Skeletal muscle satellite cell (primary cell): Measurements from ENCODE around the gene LRP1B.

Source experiments
- H3K27me3 ChIP-seq: 2 replicates; pipeline ENCODE4 v1.7.0; 2013; ENCODE audit warnings: low read length; ENCODE audit not compliant: control insufficient read depth, insufficient read depth
- H3K36me3 ChIP-seq: 2 replicates; pipeline ENCODE4 v1.7.0; 2013; ENCODE audit warnings: mild to moderate bottlenecking, control low read depth, low read length; ENCODE audit not compliant: insufficient read depth
- H3K4me1 ChIP-seq: 2 replicates; pipeline ENCODE4 v1.7.0; 2013; ENCODE audit warnings: low read length; ENCODE audit not compliant: control insufficient read depth, insufficient read depth
- H3K4me2 ChIP-seq: 2 replicates; pipeline ENCODE4 v1.7.0; 2013; ENCODE audit warnings: mild to moderate bottlenecking, low read length
- H3K4me3 ChIP-seq: 2 replicates; pipeline ENCODE4 v1.7.0; 2013; ENCODE audit warnings: low read length
- H3K9ac ChIP-seq: 2 replicates; pipeline ENCODE4 v1.7.0; 2013; ENCODE audit warnings: mild to moderate bottlenecking, low read depth, low read length, moderate library complexity
- H3K9me3 ChIP-seq: replicated peaks from 2 replicates; pipeline ENCODE4 v1.7.0; 2013; ENCODE audit warnings: mild to moderate bottlenecking, control low read depth, low read length

LRP1B gene

GRCh38 chr2:141728886-141729285 lies 401.9 kb downstream of the LRP1B start:
- Histone ChIP-seq H3K36me3 (no peaks in the 10 kb centered on the region), H3K27me3 (no peaks in the 10 kb centered on the region), H3K4me3 (no peak overlapping the region), H3K9ac (no peak overlapping the region), H3K4me1 (no peaks in the 10 kb centered on the region), H3K9me3 (no peaks in the 10 kb centered on the region), H3K4me2 (no peak overlapping the region)

GRCh38 chr2:141728142-141728541 lies 402.7 kb downstream of the LRP1B start:
- Histone ChIP-seq H3K4me1 (no peaks in the 10 kb centered on the region), H3K9ac (no peak overlapping the region), H3K4me2 (no peak overlapping the region), H3K9me3 (no peaks in the 10 kb centered on the region), H3K36me3 (no peaks in the 10 kb centered on the region), H3K27me3 (no peaks in the 10 kb centered on the region), H3K4me3 (no peak overlapping the region)

GRCh38 chr2:141724426-141724825 lies 406.4 kb downstream of the LRP1B start:
- Histone ChIP-seq H3K9me3 (no peaks in the 10 kb centered on the region), H3K4me3 (no peak overlapping the region), H3K36me3 (no peaks in the 10 kb centered on the region), H3K27me3 (no peaks in the 10 kb centered on the region), H3K9ac (no peak overlapping the region), H3K4me1 (no peaks in the 10 kb centered on the region), H3K4me2 (no peak overlapping the region)

GRCh38 chr2:141723814-141724213 lies 407.0 kb downstream of the LRP1B start:
- H3K4me2 ChIP-seq, result no peak overlapping the region
- H3K9ac ChIP-seq, result no peak overlapping the region
- no peaks in the 10 kb centered on the region for H3K4me1 ChIP-seq
- H3K4me3 ChIP-seq, result no peak overlapping the region
- H3K36me3 ChIP-seq, result no peaks in the 10 kb centered on the region
- H3K9me3 ChIP-seq, result no peaks in the 10 kb centered on the region
- no peaks in the 10 kb centered on the region for H3K27me3 ChIP-seq

GRCh38 chr2:141720476-141720875 lies 410.3 kb downstream of the LRP1B start:
- no peaks in the 10 kb centered on the region for H3K36me3 ChIP-seq
- H3K4me2 ChIP-seq, result no peak overlapping the region
- H3K4me1 ChIP-seq, result no peaks in the 10 kb centered on the region
- no peak overlapping the region for H3K4me3 ChIP-seq
- no peaks in the 10 kb centered on the region for H3K27me3 ChIP-seq
- H3K9me3 ChIP-seq, result no peaks in the 10 kb centered on the region
- H3K9ac ChIP-seq, result no peak overlapping the region

GRCh38 chr2:141714496-141714895 lies 416.3 kb downstream of the LRP1B start:
- Histone ChIP-seq H3K27me3 (no peaks in the 10 kb centered on the region), H3K4me2 (no peak overlapping the region), H3K9ac (no peak overlapping the region), H3K4me1 (no peaks in the 10 kb centered on the region), H3K36me3 (no peaks in the 10 kb centered on the region), H3K9me3 (no peaks in the 10 kb centered on the region), H3K4me3 (no peak overlapping the region)

- Histone ChIP-seq H3K9me3 (no peaks in the 10 kb centered on the region), H3K4me3 (no peak overlapping the region), H3K4me1 (no peaks in the 10 kb centered on the region), H3K4me2 (no peak overlapping the region), H3K9ac (no peak overlapping the region), H3K27me3 (no peaks in the 10 kb centered on the region), H3K36me3 (no peaks in the 10 kb centered on the region)
Observed at GRCh38 chr2:141711627-141712026, 419.2 kb downstream of the LRP1B start.

- Histone ChIP-seq H3K9me3 (no peaks in the 10 kb centered on the region), H3K4me1 (no peaks in the 10 kb centered on the region), H3K9ac (no peak overlapping the region), H3K36me3 (no peaks in the 10 kb centered on the region), H3K27me3 (no peaks in the 10 kb centered on the region), H3K4me2 (no peak overlapping the region), H3K4me3 (no peak overlapping the region)
Observed at GRCh38 chr2:141710589-141711239, 420.1 kb downstream of the LRP1B start.

- no peaks in the 10 kb centered on the region for H3K36me3 ChIP-seq
- no peak overlapping the region for H3K9ac ChIP-seq
- H3K9me3 ChIP-seq, result no peaks in the 10 kb centered on the region
- no peaks in the 10 kb centered on the region for H3K27me3 ChIP-seq
- H3K4me3 ChIP-seq, result no peak overlapping the region
- H3K4me1 ChIP-seq, result no peaks in the 10 kb centered on the region
- no peak overlapping the region for H3K4me2 ChIP-seq
Observed at GRCh38 chr2:141709756-141710155, 421.1 kb downstream of the LRP1B start.

GRCh38 chr2:141707486-141707885 lies 423.3 kb downstream of the LRP1B start:
- Histone ChIP-seq H3K9me3 (no peaks in the 10 kb centered on the region), H3K36me3 (no peaks in the 10 kb centered on the region), H3K4me2 (no peak overlapping the region), H3K4me1 (no peaks in the 10 kb centered on the region), H3K9ac (no peak overlapping the region), H3K4me3 (no peak overlapping the region), H3K27me3 (no peaks in the 10 kb centered on the region)

- Histone ChIP-seq H3K27me3 (no peaks in the 10 kb centered on the region), H3K4me3 (no peak overlapping the region), H3K4me1 (no peaks in the 10 kb centered on the region), H3K9ac (no peak overlapping the region), H3K9me3 (no peaks in the 10 kb centered on the region), H3K4me2 (no peak overlapping the region), H3K36me3 (no peaks in the 10 kb centered on the region)
Observed at GRCh38 chr2:141704541-141704940, 426.3 kb downstream of the LRP1B start.

GRCh38 chr2:141703501-141703900 lies 427.3 kb downstream of the LRP1B start:
- H3K4me2 ChIP-seq, result no peak overlapping the region
- H3K9ac ChIP-seq, result no peak overlapping the region
- no peaks in the 10 kb centered on the region for H3K27me3 ChIP-seq
- H3K36me3 ChIP-seq, result no peaks in the 10 kb centered on the region
- no peaks in the 10 kb centered on the region for H3K9me3 ChIP-seq
- no peak overlapping the region for H3K4me3 ChIP-seq
- H3K4me1 ChIP-seq, result no peaks in the 10 kb centered on the region
